Adrenal gland (tissue), 12 donors: ENCODE data around the gene RAB6B. TPM values are rescaled to one million over a fixed set of nuclear protein-coding genes. Genes with fewer than 3 reads are reported as not detected.
A peak's percentile ranks its signal among the peaks of the same experiment; 100 is the strongest.

Experiments used
- DNase-seq, 7 donors: peaks; one replicate each; pipeline ENCODE4 v3.0.0-alpha.2; 2019 to 2020
- H3K27ac ChIP-seq, 5 donors: fragments of 200-600 bp; sonication (generic) in 4 of 5; 1 replicate in 3 of 5; 2 replicates in 2 of 5; pipeline versions ENCODE4 v1.5.1 to v1.8.0; 2016 to 2020; ENCODE audit warnings: mild to moderate bottlenecking in 1 of 5
- H3K27me3 ChIP-seq: fragments of 200-600 bp; 2 replicates; pipeline ENCODE4 v1.8.0; 2021
- H3K36me3 ChIP-seq, 2 donors: fragments of 200-600 bp; replicated peaks in 1 of 2; 1 replicate in 1 of 2; 2 replicates in 1 of 2; pipeline versions ENCODE4 v1.5.1 to v1.8.0; 2018 to 2022
- H3K4me1 ChIP-seq, 2 donors: fragments of 200-600 bp; replicated peaks in 1 of 2; 1 replicate in 1 of 2; 2 replicates in 1 of 2; pipeline versions ENCODE4 v1.5.1 to v1.8.0; 2018 to 2021
- H3K4me3 ChIP-seq, 4 donors: fragments of 200-600 bp; sonication (generic) in 3 of 4; one replicate each; pipeline ENCODE4 v1.5.1; 2016 to 2018
- H3K9me3 ChIP-seq, 3 donors: fragments of 200-600 bp; sonication (generic) in 1 of 3; replicated peaks in 1 of 3; 1 replicate in 2 of 3; 2 replicates in 1 of 3; pipeline versions ENCODE4 v1.5.1 to v1.8.0; 2016 to 2021
- POLR2A ChIP-seq, 2 donors: fragments of 450-650 bp; IDR thresholded peaks; one replicate each; pipeline ENCODE4 v1.6.1; 2017; ENCODE audit warnings: antibody characterized with exemption in 2 of 2, mild to moderate bottlenecking in 2 of 2, moderate library complexity in 1 of 2
- WGBS, 4 donors: extraction: QIAGEN DNeasy Blood & Tissue Kit in 2 of 4; methylation state at CpG; one replicate each; pipeline versions ENCODE4 v1.1.5 to v1.1.7; 2013 to 2017; 5-methylcytosine and 5-hydroxymethylcytosine counted together
- intact Hi-C, 2 donors: fragments of 100-400 bp; cut with DNase I; formaldehyde crosslinking; loops; one replicate each; pipeline versions ENCODE4 v1.14.1 to v1.15.0; 2022 to 2023
- polyA plus RNA-seq, 3 donors: library from polyadenylated mRNA; stranded (reverse); fragments of 200-250 nt in 2 of 3; fragments of 350-450 nt in 1 of 3; fragmentation: Illumina TruSeq in 1 of 3; extraction: RNeasy Lipid Tissue Mini Kit (QIAGEN cat#74804) in 1 of 3; gene quantifications; one replicate each; pipeline ENCODE4 v1.2.3, GENCODE V29; 2013 to 2014
- total RNA-seq, 9 donors: library from RNA; depleted of rRNA in 4 of 9; stranded (reverse); fragments of >200 nt in 4 of 9; fragments of 120-200 nt in 1 of 9; fragmentation: NEBNext Ultra II Directional in 1 of 9; extraction: Animal tissue kit (Norgen Biotek cat#: 25700) in 1 of 9; gene quantifications; one replicate each; pipeline versions ENCODE4 v1.1.0 to v1.2.4, GENCODE V29; 2013 to 2023
- TF ChIP-seq, protein P1 (sequence below), 6 experiments: fragments of 450-650 bp in 4 of 6; fragments of 200-600 bp in 2 of 6; sonication (generic) in 1 of 6; IDR thresholded peaks; 1 replicate in 5 of 6; 2 replicates in 1 of 6; pipeline versions ENCODE4 v1.5.1 to v1.8.0; 2016 to 2021; ENCODE audit warnings: antibody characterized with exemption in 6 of 6, mild to moderate bottlenecking in 2 of 6, moderate library complexity in 1 of 6
- donor health status: healthy with polysubstance abuse.
- donor health status: Bipolar disorder and iron deficiency.
- donor health status: DM: yes; HTN: yes; CAD: no.
- donor health status: DM: no; HTN: no; CAD: no.
- donor health status: DM: no; HTN: no; CAD: no.
- donor health status: DM: yes; HTN: yes; CAD: no.

RAB6B gene
- total and polyA plus RNA-seq, 12 donors = 1.4 to 14.5 (median 4.3) TPM

DNA sequence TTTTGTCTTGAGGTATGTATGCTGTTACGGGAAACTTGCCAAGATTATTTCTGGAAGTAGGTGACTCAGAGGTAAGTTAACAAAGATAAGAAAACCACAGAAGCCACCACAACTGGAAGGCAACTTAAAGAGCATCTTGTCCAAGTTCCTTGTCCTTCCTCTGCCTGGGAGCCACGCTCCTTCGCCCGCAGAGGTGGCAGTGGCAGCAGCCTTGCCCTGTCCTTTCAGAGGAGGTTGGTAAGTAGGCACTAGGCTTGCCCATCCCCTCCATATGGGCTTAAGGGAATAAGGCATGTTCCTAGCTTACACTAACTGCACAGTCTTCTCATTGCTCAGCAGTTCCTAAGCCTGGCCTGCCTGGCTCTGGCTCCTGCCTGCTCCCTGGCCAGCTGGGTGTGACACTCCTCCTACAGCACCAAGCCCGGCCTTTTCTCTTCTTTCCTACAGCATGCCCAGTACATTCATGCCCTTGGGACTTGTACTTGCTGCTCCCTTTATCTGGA is 48.0 kb upstream of the RAB6B start:
- no peaks in the 10 kb centered on the region for H3K4me1 ChIP-seq
- TF ChIP-seq, protein P1, sequence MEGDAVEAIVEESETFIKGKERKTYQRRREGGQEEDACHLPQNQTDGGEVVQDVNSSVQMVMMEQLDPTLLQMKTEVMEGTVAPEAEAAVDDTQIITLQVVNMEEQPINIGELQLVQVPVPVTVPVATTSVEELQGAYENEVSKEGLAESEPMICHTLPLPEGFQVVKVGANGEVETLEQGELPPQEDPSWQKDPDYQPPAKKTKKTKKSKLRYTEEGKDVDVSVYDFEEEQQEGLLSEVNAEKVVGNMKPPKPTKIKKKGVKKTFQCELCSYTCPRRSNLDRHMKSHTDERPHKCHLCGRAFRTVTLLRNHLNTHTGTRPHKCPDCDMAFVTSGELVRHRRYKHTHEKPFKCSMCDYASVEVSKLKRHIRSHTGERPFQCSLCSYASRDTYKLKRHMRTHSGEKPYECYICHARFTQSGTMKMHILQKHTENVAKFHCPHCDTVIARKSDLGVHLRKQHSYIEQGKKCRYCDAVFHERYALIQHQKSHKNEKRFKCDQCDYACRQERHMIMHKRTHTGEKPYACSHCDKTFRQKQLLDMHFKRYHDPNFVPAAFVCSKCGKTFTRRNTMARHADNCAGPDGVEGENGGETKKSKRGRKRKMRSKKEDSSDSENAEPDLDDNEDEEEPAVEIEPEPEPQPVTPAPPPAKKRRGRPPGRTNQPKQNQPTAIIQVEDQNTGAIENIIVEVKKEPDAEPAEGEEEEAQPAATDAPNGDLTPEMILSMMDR (IDR thresholded peaks at IDR 0.05) = no peak
- no peak for TF ChIP-seq POLR2A (IDR thresholded peaks at IDR 0.05)
- DNase-seq = peak in 1 of 7 donors; percentile 30
- H3K27ac ChIP-seq = peak overlapping the region in 1 of 5 donors; percentile 67
- intact Hi-C loops = no loop called here
- H3K27me3 ChIP-seq = no peaks in the 10 kb centered on the region
- no peaks in the 10 kb centered on the region for H3K36me3 ChIP-seq
- no peak overlapping the region for H3K4me3 ChIP-seq
- H3K9me3 ChIP-seq = no peaks in the 10 kb centered on the region
- WGBS, 4 donors = 60 to 80% (median 69%) methylated on average over 5 of the region's 5 CpGs

DNA sequence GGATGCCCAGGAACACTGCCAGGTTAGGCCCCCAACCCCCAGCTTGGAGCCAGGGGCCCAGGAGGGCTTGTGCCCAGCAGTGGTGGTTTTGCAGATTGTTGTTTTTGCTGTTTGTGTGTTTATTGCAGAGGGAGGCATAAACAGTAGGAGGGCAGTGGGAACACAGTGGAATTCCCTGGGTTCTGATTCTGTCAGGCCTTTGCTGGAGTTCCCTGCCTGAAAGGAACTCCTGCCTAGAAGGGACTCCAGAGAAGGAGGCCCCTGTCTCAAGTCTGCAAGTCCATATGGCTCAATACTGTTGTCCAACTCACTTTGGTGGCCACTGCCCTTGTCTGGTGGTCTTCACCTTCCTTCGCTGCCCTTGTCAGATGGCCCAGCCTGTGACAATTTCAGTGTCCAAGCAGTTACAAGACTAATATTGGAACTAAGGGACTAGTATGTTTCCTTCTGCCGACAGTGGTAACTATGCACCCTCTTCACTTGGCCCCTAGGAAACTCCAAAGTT is 47.4 kb upstream of the RAB6B start:
- TF ChIP-seq POLR2A (IDR thresholded peaks at IDR 0.05) = no peak
- TF ChIP-seq, protein P1 (IDR thresholded peaks at IDR 0.05) = no peak
- DNase-seq = peak in 1 of 7 donors; percentile 24
- Histone ChIP-seq H3K36me3 (no peaks in the 10 kb centered on the region), H3K9me3 (no peaks in the 10 kb centered on the region), H3K4me3 (no peak overlapping the region), H3K4me1 (no peaks in the 10 kb centered on the region), H3K27ac (no peak overlapping the region), H3K27me3 (no peaks in the 10 kb centered on the region)
- WGBS, 4 donors = 85 to 97% (median 91%) methylated on average over 2 of the region's 2 CpGs
- intact Hi-C loops = no loop called here

DNA sequence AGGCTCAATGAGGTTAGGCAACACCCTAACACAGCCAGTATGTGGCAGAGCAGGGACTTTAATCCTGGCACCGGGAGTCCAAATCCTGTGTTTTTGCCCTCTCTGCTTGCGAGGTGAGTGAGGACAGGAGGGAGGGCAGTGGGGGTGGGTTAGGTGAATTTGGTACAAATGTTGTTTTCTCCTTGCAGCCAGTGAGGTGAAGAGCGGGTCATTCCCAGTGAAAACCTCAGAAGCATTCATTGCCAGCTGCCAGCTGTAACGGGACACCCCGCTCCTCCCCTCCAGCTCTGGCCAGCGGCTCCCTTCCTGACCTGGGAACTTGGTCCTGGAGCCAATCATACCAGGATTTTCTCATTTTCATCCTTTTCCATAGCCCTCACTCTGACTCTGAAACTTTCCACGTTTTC is 45.7 kb upstream of the RAB6B start:
- peak in 3 of 7 donors; percentile 10 to 39 (median 18) for DNase-seq
- Histone ChIP-seq H3K4me3 (no peak overlapping the region), H3K36me3 (no peaks in the 10 kb centered on the region), H3K9me3 (no peaks in the 10 kb centered on the region), H3K4me1 (no peaks in the 10 kb centered on the region), H3K27ac (no peak overlapping the region), H3K27me3 (no peaks in the 10 kb centered on the region)
- no peak for TF ChIP-seq POLR2A (IDR thresholded peaks at IDR 0.05)
- TF ChIP-seq, protein P1 (IDR thresholded peaks at IDR 0.05) = no peak
- intact Hi-C loops = no loop called here
- 65 to 75% (median 72%) methylated on average over 7 of the region's 7 CpGs for WGBS, 4 donors

DNA sequence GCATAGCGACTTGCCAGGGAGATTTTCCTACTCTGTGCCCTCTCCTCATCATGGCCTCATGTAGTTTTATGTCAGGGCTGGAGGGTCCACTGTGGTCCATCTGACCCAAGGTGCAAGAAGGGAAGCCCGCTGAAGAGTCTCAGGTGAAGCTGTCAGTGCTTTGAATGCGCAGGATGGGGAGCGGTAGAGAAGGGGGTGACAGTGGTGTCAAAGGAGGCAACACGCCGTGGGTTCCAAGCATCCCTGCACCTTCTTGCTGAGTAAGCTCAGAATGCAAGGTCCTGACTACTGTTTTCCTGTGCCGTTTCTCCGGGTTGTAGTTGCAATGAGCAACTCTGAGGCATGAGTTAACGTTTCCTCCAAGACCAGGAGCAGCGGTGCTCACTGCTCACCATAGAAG is 44.9 kb upstream of the RAB6B start:
- Histone ChIP-seq H3K27ac (no peak overlapping the region), H3K36me3 (no peaks in the 10 kb centered on the region), H3K4me3 (no peak overlapping the region), H3K9me3 (no peaks in the 10 kb centered on the region), H3K27me3 (no peaks in the 10 kb centered on the region), H3K4me1 (no peaks in the 10 kb centered on the region)
- TF ChIP-seq, protein P1 (IDR thresholded peaks at IDR 0.05) = no peak
- TF ChIP-seq POLR2A (IDR thresholded peaks at IDR 0.05) = no peak
- peak in 3 of 7 donors; percentile 3 to 30 (median 7) for DNase-seq
- 83 to 95% (median 89%) methylated on average over 10 of the region's 10 CpGs for WGBS, 4 donors
- intact Hi-C loops = no loop called here
